BJ (cell line): Measurements from ENCODE around the gene KRT8. TPM values are rescaled to one million over a fixed set of nuclear protein-coding genes. Genes with fewer than 3 reads are reported as not detected.
"Not testable (repeated sequence)": the region's sequence is repeated elsewhere in the genome, so short reads cannot be mapped to it uniquely, and the experiment has no call there.

Experiments
- CTCF ChIA-PET: fragments of 350-600 bp; formaldehyde crosslinking; extraction: SDS; loops from one replicate; lab custom pipeline; 2021; ENCODE audit warnings: antibody characterized with exemption, inconsistent platforms; lab: Yijun Ruan, JAX
- POLR2A ChIA-PET: fragments of 300-600 bp; sonication (Branson Sonifier 250); formaldehyde crosslinking; extraction: SDS; loops from one replicate; lab custom pipeline; 2021; ENCODE audit warnings: antibody characterized with exemption; lab: Charles Lee
- DNase-seq: peaks from one replicate; pipeline ENCODE4 v3.0.0-alpha.2; 2011; ENCODE audit warnings: low read depth
- H3K27me3 ChIP-seq: 2 replicates; pipeline ENCODE4 v1.6.0; 2011; ENCODE audit warnings: low read length; ENCODE audit not compliant: control insufficient read depth, insufficient read depth
- H3K36me3 ChIP-seq: 2 replicates; pipeline ENCODE4 v1.5.1; 2011; ENCODE audit warnings: low read length; ENCODE audit not compliant: control insufficient read depth, insufficient read depth
- H3K4me3 ChIP-seq: 2 replicates; pipeline ENCODE4 v1.5.1; 2011; ENCODE audit warnings: low read depth, mild to moderate bottlenecking, control low read depth, low read length
- polyA plus RNA-seq: library from polyadenylated mRNA; depleted of rRNA; stranded (reverse); fragments of >200 nt; gene quantifications from 2 replicates; pipeline ENCODE4 v1.2.3, GENCODE V29; 2011
- TF ChIP-seq, protein P1 (sequence below): IDR thresholded peaks from 2 replicates; pipeline ENCODE4 v1.5.1; 2011; ENCODE audit warnings: low read depth, mild to moderate bottlenecking, control low read depth, inconsistent platforms, low read length, moderate library complexity; ENCODE audit not compliant: insufficient read depth

KRT8 gene
- polyA plus RNA-seq, 1 experiment = 41.6 TPM

DNA sequence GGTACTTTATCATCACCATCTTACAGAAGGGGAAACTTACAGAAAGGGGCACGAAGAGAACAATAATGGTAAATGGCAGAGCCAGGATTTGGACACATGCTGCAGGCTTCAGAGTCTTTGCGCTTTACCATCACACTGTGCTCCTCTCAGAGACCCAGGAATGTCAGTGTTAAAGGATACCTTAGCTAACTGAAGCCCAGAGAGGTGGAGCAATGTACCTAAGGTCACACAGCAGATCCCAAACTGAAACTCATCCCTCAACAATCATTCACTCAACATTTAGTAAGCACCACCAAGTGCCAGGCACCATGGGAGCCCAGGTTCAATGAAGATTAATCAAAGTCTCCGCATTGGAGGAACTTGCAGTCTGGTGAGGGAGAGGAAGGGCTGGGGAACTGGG is 48.1 kb downstream of the KRT8 start:
- ChIA-PET POLR2A (no interaction called here), CTCF (interaction anchor here (1.0 kb wide), 1 partner anchor 23 kb away, joined by 3 read pairs; no protein-coding TSS in a partner anchor)
- peaks cover 5% of the 10 kb centered on the region for H3K27me3 ChIP-seq

DNA sequence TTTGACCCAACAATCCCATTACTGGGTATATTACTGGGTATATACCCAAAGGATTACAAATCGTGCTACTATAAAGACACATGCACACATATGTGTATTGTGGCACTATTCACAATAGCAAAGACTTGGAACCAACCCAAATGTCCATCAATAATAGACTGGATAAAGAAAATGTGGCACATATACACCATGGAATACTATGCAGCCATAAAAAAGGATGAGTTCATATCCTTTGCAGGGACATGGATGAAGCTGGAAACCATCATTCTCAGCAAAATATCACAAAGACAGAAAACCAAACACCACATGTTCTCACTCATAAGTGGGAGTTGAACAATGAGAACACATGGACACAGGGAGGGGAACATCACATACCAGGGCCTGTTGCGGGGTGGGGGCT is 48.8 kb downstream of the KRT8 start:
- H3K27me3 ChIP-seq, DNase-seq, H3K4me3 ChIP-seq, H3K36me3 ChIP-seq, POLR2A ChIA-PET: not testable (repeated sequence)
- CTCF ChIA-PET = interaction anchor here (1.0 kb wide), 1 partner anchor 23 kb away, joined by 3 read pairs; no protein-coding TSS in a partner anchor

More for the DNA sequence above, 48.1 kb downstream of the KRT8 start:
- Histone ChIP-seq H3K36me3 (no peaks in the 10 kb centered on the region), H3K4me3 (no peak overlapping the region)
- TF ChIP-seq, protein P1, sequence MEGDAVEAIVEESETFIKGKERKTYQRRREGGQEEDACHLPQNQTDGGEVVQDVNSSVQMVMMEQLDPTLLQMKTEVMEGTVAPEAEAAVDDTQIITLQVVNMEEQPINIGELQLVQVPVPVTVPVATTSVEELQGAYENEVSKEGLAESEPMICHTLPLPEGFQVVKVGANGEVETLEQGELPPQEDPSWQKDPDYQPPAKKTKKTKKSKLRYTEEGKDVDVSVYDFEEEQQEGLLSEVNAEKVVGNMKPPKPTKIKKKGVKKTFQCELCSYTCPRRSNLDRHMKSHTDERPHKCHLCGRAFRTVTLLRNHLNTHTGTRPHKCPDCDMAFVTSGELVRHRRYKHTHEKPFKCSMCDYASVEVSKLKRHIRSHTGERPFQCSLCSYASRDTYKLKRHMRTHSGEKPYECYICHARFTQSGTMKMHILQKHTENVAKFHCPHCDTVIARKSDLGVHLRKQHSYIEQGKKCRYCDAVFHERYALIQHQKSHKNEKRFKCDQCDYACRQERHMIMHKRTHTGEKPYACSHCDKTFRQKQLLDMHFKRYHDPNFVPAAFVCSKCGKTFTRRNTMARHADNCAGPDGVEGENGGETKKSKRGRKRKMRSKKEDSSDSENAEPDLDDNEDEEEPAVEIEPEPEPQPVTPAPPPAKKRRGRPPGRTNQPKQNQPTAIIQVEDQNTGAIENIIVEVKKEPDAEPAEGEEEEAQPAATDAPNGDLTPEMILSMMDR = no peak
- no peak for DNase-seq

DNA sequence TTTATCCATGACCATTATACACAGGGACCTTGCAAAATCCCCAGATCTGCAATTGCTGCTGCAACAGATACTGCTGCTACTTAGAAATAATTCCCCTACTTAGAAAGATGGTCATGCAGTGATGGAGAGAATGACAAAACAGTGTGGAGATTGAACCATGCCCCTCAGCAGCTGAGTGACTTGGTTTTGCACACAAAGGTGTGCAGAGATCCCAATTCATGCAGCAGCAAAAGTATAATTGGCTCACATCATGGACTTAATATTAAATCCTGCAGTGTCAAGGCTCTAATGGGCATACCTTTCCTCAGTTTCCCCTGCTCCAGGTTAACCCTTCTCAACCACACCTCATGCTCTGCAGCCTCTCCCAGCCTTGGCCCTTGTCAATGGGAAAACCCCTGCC is 53.1 kb downstream of the KRT8 start:
- ChIA-PET CTCF (interaction anchor here (1.4 kb wide), 1 partner anchor 19 kb away, joined by 4 read pairs; no protein-coding TSS in a partner anchor), POLR2A (no interaction called here)
- TF ChIP-seq, protein P1 = no peak
- peaks cover 10% of the 10 kb centered on the region for H3K27me3 ChIP-seq
- DNase-seq = no peak
- H3K36me3 ChIP-seq = no peaks in the 10 kb centered on the region
- no peak overlapping the region for H3K4me3 ChIP-seq

DNA sequence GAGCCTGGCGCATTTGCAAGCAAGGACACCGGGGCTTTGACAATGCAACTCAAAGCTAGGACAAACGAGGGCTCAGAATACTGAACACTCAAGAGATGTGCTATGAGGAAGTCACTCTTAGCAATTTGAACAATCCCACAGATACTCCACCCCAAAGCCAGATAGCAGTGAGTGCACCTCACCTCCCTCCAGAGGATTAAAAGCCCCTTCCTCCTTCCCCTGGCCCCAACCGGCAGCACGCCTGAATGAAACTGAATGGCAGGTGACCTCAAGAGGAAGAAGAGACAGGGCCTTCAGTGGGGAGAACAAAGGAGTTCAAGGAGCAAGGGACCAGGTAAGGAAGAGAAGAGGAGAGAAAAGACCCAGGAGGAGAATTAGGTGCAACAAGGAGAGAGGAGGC is 54.2 kb downstream of the KRT8 start:
- Histone ChIP-seq H3K36me3 (no peaks in the 10 kb centered on the region), H3K27me3 (peaks cover 10% of the 10 kb centered on the region), H3K4me3 (no peak overlapping the region)
- ChIA-PET CTCF (interaction anchor here (1.8 kb wide), 1 partner anchor 15 kb away, joined by 4 read pairs; no protein-coding TSS in a partner anchor), POLR2A (no interaction called here)
- TF ChIP-seq, protein P1 = no peak
- no peak for DNase-seq

DNA sequence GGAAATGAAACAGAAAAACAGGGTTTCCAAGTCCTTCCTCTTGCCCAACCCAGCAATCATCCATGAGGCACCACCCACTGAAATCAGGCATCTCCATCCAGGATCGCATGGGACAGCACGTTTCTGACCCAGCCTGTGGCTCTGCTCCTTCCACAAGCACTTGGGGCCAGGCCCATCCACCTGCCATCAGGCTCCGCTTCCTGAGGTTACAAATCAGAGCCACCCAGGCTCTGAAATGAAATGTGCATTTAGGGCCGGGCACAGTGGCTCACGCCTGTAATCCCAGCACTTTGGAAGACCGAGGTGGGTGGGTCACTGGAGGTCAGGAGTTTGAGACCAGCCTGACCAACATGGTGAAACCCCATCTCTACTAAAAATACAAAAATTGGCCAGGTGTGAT is 55.4 kb downstream of the KRT8 start:
- ChIA-PET CTCF (interaction anchor here (1.8 kb wide), 1 partner anchor 16 kb away, joined by 4 read pairs; no protein-coding TSS in a partner anchor), POLR2A (no interaction called here)
- Histone ChIP-seq H3K4me3 (no peak overlapping the region), H3K27me3 (peaks cover 10% of the 10 kb centered on the region), H3K36me3 (no peaks in the 10 kb centered on the region)
- TF ChIP-seq, protein P1 = no peak
- DNase-seq = no peak
